Measurements from ENCODE around the gene PLEKHG4B.
"Not testable (repeated sequence)": the region's sequence is repeated elsewhere in the genome, so short reads cannot be mapped to it uniquely, and the experiment has no call there.

The PLEKHG4B gene, protein sequence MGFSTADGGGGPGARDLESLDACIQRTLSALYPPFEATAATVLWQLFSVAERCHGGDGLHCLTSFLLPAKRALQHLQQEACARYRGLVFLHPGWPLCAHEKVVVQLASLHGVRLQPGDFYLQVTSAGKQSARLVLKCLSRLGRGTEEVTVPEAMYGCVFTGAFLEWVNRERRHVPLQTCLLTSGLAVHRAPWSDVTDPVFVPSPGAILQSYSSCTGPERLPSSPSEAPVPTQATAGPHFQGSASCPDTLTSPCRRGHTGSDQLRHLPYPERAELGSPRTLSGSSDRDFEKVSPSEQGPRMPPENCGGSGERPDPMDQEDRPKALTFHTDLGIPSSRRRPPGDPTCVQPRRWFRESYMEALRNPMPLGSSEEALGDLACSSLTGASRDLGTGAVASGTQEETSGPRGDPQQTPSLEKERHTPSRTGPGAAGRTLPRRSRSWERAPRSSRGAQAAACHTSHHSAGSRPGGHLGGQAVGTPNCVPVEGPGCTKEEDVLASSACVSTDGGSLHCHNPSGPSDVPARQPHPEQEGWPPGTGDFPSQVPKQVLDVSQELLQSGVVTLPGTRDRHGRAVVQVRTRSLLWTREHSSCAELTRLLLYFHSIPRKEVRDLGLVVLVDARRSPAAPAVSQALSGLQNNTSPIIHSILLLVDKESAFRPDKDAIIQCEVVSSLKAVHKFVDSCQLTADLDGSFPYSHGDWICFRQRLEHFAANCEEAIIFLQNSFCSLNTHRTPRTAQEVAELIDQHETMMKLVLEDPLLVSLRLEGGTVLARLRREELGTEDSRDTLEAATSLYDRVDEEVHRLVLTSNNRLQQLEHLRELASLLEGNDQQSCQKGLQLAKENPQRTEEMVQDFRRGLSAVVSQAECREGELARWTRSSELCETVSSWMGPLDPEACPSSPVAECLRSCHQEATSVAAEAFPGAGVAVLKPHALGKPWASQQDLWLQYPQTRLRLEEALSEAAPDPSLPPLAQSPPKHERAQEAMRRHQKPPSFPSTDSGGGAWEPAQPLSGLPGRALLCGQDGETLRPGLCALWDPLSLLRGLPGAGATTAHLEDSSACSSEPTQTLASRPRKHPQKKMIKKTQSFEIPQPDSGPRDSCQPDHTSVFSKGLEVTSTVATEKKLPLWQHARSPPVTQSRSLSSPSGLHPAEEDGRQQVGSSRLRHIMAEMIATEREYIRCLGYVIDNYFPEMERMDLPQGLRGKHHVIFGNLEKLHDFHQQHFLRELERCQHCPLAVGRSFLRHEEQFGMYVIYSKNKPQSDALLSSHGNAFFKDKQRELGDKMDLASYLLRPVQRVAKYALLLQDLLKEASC (N-terminal part only)

DNA sequence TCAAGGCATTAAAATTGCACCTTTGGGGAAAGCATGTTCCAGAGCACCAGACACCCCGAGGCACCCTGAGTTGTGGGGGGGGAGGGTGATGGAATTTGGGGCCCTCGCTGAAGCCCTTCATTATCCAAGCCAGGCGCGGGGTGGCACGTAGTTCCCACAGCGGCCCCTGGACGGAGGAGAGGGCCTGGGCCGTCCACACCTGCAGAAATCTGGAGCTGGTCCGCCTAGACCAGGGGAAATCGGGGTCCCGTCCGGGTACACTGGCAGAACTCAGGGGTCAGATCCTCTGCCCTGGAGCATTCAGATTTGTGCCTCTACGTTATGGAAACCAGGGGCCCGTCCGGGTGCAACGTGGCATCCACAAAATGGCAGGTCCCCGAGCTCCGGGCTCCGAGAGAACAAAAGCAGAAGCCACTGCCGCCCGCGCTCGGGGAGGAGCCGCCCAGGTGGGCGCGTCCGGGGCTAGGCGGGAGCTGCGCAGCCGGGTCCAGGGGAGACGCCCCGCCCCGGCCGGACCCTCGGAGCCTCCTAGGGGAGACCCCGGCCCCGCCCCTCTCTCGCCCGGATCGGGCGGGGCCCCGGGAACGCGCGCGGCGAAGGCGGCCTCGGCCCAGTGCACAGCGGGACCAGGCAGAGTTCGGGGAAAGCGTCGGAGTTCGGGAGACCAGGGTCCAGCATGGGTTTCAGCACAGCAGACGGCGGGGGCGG lies at the start of gene PLEKHG4B:
PLEKHG4B (plus strand) TSS at position 613 of the 708 bp plus-strand sequence; CDS start at position 677, 64 bp downstream.
- no peak for DNase-seq

DNA sequence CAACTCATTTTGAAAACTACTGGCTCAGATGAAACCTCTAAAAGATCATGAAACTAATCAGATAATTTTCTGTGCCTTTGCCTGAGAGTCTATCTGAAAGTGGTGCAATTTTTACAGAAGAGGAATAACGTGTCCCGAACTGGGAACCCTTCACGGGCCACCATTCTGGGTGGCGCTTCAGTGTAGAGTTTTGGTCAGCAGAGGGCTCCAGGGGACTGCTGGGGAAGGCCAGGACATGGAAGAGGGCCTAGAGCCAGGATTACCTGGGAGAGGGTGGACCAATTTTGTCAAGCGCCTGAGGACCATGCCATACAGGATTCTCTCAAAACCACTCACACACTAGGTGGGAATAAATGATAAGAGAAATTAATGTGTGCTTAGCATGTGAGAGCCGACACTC lies 49.7 kb upstream of the PLEKHG4B start:
- DNase-seq, result no peak

DNA sequence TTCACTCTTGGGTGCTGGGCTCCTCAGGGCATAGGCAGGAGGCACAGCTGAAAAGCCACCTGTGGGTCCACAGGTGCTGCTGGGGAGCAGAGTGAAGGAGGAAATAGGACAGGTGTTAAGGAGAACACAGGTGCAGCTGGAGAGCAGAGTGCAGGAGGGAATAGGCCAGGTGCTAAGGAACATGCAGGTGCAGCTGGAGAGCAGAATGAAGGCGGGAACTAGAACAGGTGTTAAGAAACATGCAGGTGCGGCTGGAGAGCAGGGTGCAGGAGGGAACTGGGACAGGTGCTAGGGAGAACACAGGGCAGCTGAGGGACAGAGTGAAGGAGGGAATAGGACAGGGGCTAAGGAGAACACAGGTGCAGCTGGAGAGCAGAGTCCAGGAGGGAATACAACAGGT lies 43.8 kb upstream of the PLEKHG4B start:
- no peak for DNase-seq

DNA sequence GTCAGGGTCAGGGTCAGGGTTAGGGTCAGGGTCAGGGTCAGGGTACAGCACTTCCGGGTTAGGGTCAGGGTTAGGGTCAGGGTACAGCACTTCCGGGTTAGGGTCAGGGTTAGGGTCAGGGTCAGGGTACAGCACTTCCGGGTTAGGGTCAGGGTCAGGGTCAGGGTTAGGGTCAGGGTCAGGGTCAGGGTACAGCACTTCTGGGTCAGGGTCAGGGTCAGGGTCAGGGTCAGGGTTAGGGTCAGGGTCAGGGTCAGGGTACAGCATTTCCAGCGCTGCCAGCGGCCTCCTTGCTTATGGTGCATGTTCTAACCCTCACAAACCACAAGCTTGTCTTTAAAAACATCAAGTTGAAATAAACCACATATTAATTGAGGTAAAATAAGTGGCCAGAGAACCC lies 42.4 kb upstream of the PLEKHG4B start:
- not testable (repeated sequence) for DNase-seq

DNA sequence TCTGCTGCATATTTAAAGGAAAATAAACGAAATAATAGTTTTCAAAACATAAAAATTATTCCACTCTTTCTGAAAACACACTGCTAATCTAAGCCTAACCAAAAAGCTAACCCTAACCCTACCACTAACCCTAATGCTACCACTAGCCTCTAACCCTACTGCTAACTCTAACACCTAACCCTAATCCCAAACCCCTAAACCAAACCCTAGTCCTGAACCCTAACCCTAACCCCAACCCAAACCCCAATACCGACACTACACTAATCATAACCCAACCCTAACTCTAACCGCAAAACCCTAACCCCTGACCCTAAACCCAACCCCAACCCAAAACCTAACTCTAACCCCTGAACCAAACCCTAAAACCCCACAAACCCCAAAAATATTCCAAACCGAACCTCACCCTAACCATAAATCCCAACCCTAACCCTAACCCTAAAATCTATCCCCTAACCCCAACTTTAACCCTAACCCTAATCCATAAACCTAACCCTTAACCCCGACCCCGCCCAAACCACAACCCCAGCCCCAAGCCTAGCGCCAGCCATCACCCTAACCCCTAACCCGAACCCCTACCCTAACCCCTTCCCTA lies 41.9 kb upstream of the PLEKHG4B start:
- no peak for DNase-seq

DNA sequence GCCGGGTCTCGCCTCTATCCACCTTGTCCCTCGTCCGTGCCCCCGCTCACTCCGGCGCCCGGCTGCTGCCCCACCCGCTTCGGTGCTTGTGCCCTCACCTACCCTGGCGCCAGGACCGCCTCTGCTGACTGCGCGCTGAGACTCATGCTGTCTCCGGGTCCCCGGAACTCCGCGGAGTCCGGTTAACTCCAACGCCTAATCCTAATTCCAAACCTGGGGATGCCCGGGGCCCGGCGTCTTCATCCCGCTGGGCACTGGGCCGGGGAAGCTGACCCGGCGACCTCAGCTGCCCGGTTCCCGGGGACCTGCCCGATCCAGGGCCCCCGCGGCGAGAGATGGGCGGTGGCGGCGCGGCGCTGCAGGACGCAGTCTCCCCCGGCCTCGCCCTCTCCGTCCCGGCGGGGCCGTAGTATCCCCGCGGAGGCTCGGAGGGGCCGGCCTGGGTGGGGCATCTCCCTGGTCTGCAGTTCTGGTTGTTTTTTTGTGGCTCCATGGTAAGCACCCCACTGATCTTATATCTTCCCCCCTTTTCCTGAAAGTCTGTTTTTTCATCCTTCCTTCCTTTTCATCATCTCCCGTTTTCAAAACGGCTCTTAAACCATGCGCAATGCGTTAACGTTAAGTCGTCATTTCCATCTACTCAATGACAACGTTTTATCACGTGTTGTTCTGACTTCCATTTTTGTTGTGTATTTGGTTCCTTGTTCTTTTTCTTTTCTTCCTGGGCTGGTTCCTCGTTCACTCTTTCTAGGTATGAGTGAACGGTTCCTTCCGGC lies 41.1 kb upstream of the PLEKHG4B start:
- no peak for DNase-seq

DNA sequence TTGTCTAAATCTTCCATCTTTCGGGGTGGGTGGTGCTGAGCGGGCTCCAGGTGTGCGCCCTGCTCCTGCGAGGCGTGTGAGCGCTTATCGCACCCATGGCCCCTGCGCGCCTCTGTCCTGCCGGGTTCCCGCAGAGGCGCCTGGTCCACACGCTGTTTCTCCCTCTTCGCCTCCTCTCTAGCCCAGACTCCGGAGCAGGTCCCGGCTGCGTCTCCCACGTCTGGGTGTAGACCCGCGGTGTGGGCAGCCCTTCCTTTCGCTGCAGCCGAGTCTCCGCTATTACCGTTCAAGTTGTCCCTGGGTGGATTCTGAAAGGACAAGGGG lies 40.5 kb upstream of the PLEKHG4B start:
- DNase-seq, result no peak

DNA sequence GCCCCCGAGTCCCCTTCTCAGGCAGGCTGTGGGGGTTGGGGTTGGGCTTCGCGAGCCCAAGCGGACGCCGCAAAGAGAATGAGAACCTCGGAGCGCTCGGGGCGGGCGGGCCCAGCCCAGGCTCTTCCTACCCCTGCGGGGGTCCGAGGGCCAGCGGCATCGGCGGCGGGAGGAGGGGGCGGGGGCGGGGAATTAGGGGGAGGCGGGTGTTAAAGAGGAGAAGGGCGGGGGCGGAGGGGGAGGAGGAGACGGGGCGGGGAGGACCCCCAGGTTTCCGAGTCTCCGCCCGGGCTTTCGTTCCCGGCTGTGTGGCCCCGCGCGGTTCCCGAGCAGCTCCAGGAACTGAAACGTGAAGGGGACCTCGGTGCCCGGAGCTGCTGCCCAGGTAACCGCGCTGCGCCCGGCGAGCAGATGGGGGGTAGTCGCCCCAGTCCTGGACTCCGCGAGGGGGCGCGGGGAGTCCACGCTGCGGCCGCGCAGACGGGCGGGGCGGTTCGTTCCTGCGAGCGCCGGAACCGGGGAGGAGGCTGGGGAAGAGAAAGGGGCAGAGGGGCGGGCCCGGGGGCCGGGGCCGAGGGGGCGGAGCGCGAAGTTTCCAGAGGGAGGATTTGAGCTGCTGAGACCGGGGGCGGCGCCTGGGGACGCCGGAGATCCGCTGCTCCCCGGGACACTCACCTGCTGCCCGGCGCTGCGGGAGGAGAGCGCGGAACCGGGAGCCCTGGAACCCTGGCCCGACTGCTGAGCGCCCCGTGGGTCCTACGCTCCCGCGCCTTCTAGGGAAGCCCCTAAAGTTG lies 38.4 kb upstream of the PLEKHG4B start:
- DNase-seq, result peak; percentile 82

DNA sequence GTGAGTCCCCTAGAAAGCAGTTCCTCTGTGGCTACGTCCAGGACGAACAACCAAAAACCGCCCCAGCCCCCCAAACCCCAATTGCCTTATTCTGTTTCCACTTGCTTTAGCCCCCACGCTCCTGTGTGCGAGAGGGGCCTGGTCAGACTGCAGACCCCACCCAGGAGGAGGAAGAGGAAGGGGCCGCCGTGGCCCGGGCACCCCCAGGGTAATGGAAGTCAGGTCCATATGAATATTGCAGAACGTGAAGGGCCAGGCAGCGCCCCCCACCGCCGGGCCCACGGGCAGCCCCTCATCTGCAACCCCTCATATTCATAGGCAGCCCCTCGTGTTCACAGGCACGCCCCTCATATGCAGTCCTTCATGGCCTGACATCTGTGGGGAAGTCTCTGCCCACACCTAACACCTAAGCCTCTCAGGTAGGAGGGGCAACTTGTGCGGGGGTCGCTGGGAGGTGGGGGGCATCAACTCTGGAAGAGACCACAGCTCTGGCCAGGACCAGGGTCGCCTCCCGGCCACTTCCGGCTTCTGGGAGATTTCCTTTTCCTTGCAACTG lies 37.7 kb upstream of the PLEKHG4B start:
- DNase-seq, result no peak

DNA sequence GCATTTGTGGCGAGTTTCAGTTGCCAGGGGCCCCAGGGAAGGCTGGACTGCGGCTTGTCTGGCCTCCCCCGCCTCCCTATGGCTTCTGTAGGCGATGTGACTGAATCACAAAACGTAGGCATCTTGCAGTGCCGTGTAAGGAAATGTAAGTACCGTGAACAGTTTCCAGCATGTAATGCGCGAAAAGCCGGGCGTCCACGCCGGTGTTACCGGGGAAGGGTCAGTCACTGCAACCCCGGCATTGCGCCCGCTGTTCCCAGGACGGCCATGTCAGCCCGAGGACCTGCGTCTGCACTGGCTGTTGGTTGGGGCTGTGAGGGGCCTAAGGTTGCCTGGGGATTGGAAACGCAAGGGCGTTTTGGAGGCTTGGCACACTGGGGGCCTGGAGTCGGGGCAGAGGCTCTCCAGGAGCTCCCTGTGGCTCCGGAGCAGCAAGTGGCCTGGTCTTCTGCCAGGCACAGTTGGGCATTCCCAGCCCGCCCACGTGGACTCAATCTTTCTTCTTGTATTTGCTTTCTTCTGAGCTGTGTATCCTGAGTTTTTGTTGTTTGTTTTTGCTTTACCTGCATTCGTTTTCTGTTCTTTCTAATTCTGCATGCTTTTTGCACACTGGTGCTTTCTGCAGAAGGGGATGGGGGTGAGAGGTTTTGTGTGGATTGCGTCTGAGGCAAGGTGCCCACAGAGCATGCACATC lies 36.9 kb upstream of the PLEKHG4B start:
- DNase-seq, result no peak

DNA sequence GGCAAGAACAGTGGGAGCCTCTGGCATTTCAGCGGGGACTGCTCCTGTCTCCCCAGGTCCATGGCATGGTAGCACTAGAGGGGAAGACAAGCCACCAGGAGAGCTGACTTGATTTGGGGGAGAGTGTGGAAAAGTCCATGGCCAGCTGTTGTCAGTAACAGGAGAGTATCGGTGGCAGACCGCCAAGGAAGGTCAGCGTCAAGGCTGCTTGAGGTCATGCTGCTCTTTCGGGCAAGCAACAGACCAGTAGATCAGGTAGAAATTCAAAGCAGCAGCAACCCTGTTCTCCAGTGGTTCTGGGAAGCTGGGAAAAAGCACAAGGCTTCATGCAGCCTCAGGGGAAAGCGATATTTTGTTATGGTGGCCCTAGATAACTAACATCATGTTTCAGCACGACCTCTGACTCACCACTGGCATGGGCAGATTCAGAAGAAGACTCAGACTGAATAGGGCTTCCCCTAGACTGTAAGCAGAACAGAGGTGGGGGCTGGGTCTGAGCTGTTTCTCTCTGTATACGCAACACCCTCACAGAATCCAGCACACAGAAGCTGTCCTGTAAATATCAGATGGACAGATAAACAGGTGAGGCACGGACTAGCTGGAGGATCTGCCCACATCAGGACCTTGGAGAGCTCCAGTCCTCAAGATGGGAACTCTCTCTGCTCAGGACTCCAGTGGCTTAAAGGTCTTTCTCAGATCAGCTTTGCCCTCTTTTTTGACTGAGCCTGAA lies 35.2 kb upstream of the PLEKHG4B start:
- peak; percentile 54 for DNase-seq

DNA sequence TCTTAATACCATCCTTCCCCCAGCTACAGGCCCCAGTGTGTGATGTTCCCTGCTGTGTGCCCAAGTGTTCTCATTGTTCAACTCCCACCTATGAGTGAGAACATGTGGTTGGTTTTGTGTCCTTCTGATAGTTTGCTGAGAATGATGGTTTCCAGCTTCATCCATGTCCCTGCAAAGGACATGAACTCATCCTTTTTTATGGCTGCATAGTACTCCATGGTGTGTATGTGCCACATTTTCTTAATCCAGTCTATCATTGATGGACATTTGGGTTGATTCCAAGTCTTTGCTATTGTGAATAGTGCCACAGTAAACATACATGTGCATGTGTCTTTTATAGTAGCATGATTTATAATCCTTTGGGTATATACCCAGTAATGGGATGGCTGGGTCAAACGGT lies 31.7 kb upstream of the PLEKHG4B start:
- DNase-seq, result not testable (repeated sequence)

DNA sequence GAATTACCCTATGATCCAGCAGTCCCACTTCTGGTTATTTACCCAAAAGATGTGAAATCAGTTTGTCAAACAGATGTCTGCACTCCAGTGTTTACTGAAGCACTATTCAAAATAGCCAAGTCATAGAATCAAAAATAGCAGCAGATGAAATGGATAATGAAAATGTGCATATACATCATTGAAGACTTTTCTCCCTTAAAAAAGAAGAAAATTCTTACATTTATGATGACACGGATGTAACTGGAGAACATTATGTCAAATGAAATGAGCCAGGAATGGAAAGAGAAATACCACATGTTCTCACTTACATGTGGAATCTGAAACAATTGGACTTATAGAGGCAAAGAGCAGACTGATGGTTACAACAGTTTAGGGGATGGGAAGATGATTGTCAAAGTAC lies 21.5 kb upstream of the PLEKHG4B start:
- no peak for DNase-seq

DNA sequence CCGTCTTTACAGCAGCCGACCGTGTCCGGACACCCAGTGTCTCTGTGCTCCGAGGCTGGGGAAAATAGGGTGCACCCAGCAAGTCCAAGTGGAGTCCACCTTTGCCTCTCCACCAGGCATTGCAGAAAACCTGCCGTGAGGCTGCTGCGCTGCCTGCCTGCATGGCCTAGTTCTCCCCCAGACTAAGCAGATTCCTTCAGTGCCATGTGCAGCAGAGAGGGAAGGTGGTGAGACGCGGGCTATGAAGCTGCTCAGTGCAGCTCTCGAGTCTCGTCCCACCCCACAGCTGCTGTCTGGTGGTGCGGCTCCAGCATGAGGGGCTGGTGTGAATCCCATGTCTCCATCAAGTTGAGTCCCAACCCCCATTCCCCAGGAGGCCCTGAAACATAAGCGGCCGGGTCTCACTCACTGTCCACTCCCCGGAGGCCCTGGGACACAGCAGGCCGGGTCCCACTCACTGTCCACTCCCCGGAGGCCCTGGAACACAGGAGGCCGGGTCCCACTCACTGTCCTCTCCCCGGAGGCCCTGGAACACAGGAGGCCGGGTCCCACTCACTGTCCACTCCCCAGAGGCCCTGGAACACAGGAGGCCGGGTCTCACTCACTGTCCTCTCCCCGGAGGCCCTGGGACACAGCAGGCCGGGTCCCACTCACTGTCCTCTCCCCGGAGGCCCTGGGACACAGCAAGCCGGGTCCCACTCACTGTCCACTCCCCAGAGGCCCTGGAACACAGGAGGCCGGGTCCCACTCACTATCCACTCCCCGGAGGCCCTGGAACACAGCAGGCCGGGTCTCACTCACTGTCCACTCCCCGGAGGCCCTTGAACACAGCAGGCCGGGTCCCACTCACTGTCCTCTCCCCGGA lies 19.4 kb upstream of the PLEKHG4B start:
- peak; percentile 41 for DNase-seq

DNA sequence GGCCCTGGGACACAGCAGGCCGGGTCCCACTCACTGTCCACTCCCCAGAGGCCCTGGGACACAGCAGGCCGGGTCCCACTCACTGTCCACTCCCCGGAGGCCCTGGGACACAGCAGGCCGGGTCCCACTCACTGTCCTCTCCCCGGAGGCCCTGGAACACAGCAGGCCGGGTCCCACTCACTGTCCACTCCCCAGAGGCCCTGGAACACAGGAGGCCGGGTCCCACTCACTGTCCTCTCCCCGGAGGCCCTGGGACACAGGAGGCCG lies 18.9 kb upstream of the PLEKHG4B start:
- DNase-seq, result not testable (repeated sequence)

DNA sequence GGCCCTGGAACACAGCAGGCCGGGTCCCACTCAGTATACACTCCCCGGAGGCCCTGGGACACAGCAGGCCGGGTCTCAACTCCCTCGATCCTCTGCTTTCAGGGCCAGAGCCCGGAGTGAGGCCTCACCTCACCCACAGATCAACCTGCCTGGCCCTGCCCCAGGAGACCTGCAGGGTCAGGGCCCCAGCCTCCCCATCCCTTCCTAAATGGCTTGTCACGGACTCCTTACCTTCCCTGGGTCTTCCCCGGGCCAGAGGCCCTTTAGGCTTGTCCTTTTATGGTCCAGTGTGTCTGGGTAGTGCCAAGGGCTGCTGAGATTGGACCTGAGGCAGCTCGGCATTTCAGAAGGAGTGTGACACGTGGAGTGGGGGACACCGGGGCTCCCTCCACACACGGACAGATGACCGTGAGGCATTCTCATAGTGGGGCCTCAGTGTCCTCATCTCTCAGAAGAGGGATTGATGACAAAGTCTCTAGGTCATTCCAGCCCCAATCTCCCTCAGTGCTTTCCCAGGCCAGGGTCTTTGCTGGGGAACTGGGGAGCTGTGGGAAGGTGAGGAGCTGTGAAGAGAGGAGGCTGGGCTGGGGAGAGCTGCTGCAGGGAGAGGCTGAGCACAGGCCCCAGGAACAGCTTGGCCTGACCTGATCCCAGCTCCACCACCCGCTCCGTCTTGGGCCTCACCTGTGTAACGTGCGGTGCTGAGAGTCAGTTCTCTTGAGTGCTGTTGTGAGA lies 18.0 kb upstream of the PLEKHG4B start:
- DNase-seq, result no peak

DNA sequence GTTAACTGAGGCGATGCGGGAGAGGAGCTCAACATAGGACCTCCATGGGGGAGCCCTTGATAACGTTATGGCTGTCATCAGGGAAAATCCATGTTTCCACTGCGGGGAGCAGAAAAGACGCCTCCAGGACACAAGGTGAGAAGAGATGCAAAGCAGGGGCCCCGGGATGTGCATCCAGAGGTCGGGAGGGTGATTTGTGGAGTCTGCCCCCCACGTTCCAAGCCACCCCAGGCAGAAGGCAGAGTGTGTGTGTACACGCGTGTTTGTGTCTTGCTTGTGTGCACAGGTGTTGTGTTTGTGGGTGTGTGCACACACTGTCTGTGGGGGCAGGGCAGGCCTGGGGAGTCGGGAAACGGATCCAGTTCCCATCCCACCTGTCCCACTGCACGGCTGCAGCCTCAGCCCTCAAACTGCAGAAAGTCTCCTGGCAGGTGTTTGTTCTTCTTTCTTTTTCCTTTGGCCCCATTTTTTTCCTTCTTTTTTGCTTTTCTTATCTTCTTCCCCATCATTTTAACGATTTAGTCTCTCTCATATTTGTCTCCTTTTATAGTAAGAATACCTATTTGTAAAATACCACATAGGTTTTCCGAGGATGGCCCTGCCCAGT lies 17.4 kb upstream of the PLEKHG4B start:
- DNase-seq, result no peak

Measured in activated CD8-positive, alpha-beta memory T cell treated with anti-CD3 and anti-CD28 coated beads for 24 hours (primary cell).